Measurements from ENCODE around the gene REPS2. TPM values are rescaled to one million over a fixed set of nuclear protein-coding genes. Genes with fewer than 3 reads are reported as not detected.

REPS2 gene
- total and polyA plus RNA-seq, 9 of the 15 experiments (the other 6 are each of a cell fraction or from before 2014, with no cell fraction given): 0.01 to 0.07 (median 0.01) TPM; not detected in 3

GRCh38 chrX:17104433-17104832, 158.0 kb downstream of the REPS2 start:
- ATAC-seq: no peak
- POLR2A ChIA-PET: no interaction called here
- H2AFZ ChIP-seq (ENCODE audit: low read depth, low read length): no peak overlapping the region
- TF ChIP-seq ELF2 (CRISPR knock-in tag; IDR thresholded peaks at IDR 0.05) (no peak), EZH2 (IDR thresholded peaks at IDR 0.05; ENCODE audit: borderline replicate concordance, low read depth, low read length) (no peak), PML (IDR thresholded peaks at IDR 0.05; ENCODE audit: low read length) (no peak), MAZ (CRISPR knock-in tag; conservative IDR thresholded peaks at IDR 0.05 in 1 of 2, IDR thresholded peaks at IDR 0.05 in 1 of 2) (no peak), PHB2 (IDR thresholded peaks at IDR 0.05; ENCODE audit: low read depth) (no peak), ATF7 (IDR thresholded peaks at IDR 0.05) (no peak), CREM (IDR thresholded peaks at IDR 0.05; ENCODE audit: low read depth) (no peak), RREB1 (CRISPR knock-in tag; IDR thresholded peaks at IDR 0.05) (no peak), TFAP4 (CRISPR knock-in tag; IDR thresholded peaks at IDR 0.05; ENCODE audit: borderline replicate concordance) (no peak), RBM14 (IDR thresholded peaks at IDR 0.05; ENCODE audit: borderline replicate concordance, insufficient read depth, low read depth, low read length) (no peak)
- TF ChIP-seq, protein P1, sequence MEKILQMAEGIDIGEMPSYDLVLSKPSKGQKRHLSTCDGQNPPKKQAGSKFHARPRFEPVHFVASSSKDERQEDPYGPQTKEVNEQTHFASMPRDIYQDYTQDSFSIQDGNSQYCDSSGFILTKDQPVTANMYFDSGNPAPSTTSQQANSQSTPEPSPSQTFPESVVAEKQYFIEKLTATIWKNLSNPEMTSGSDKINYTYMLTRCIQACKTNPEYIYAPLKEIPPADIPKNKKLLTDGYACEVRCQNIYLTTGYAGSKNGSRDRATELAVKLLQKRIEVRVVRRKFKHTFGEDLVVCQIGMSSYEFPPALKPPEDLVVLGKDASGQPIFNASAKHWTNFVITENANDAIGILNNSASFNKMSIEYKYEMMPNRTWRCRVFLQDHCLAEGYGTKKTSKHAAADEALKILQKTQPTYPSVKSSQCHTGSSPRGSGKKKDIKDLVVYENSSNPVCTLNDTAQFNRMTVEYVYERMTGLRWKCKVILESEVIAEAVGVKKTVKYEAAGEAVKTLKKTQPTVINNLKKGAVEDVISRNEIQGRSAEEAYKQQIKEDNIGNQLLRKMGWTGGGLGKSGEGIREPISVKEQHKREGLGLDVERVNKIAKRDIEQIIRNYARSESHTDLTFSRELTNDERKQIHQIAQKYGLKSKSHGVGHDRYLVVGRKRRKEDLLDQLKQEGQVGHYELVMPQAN (IDR thresholded peaks at IDR 0.05; ENCODE audit: borderline replicate concordance): no peak
- TF ChIP-seq, protein P2, sequence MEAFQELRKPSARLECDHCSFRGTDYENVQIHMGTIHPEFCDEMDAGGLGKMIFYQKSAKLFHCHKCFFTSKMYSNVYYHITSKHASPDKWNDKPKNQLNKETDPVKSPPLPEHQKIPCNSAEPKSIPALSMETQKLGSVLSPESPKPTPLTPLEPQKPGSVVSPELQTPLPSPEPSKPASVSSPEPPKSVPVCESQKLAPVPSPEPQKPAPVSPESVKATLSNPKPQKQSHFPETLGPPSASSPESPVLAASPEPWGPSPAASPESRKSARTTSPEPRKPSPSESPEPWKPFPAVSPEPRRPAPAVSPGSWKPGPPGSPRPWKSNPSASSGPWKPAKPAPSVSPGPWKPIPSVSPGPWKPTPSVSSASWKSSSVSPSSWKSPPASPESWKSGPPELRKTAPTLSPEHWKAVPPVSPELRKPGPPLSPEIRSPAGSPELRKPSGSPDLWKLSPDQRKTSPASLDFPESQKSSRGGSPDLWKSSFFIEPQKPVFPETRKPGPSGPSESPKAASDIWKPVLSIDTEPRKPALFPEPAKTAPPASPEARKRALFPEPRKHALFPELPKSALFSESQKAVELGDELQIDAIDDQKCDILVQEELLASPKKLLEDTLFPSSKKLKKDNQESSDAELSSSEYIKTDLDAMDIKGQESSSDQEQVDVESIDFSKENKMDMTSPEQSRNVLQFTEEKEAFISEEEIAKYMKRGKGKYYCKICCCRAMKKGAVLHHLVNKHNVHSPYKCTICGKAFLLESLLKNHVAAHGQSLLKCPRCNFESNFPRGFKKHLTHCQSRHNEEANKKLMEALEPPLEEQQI (IDR thresholded peaks at IDR 0.05): no peak

More at GRCh38 chrX:17104433-17104832, 158.0 kb downstream of the REPS2 start:
- intact Hi-C loops (cut with micrococcal nuclease): no loop called here
- no peak overlapping the region for H3K4me2 ChIP-seq (ENCODE audit: insufficient read depth, low read length)
- no peaks in the 10 kb centered on the region for H3K9me1 ChIP-seq (ENCODE audit: control insufficient read depth, insufficient read depth, low read length)
- no peak for DNase-seq (ENCODE audit: extremely low read depth in 1 of 4, low spot score in 3 of 4)
- no peak overlapping the region for H3K4me3 ChIP-seq
- BruUV-seq (replicated peaks): no TSS peak
- no peak overlapping the region for H3K27ac ChIP-seq (ENCODE audit: extremely low read depth, low read depth, low read length)
- H3K9me3 ChIP-seq (replicated peaks; ENCODE audit: control insufficient read depth, insufficient read depth, low read depth, low read length): no peaks in the 10 kb centered on the region
- H3K4me1 ChIP-seq (replicated peaks in 1 of 2; ENCODE audit: control insufficient read depth in 2 of 2, insufficient read depth in 2 of 2, low read length in 2 of 2): no peaks in the 10 kb centered on the region; a peak in 1 of 5 replicates
- CTCF ChIA-PET (ENCODE audit: low intra/inter-chr PET ratio): no interaction called here
- H3K9ac ChIP-seq (ENCODE audit: insufficient read depth in 1 of 2, low read depth in 2 of 2, low read length in 2 of 2): no peak overlapping the region
- in situ Hi-C loops (cut with MboI): no loop called here
- no peaks in the 10 kb centered on the region for H3K79me2 ChIP-seq (ENCODE audit: control insufficient read depth, insufficient read depth, low read length)
- H3K27me3 ChIP-seq (ENCODE audit: control insufficient read depth in 2 of 2, insufficient read depth in 2 of 2, low read length in 2 of 2): no peaks in the 10 kb centered on the region
- H3K36me3 ChIP-seq (ENCODE audit: control insufficient read depth, insufficient read depth, low read length): no peaks in the 10 kb centered on the region
- H4K20me1 ChIP-seq (replicated peaks; ENCODE audit: control insufficient read depth, insufficient read depth, low read length): no peaks in the 10 kb centered on the region
- FAIRE-seq: no peak
- WGBS (ENCODE audit: insufficient coverage, low coverage, missing lambda C conversion rate): 5% methylated on average over 4 of the region's 4 CpGs
